ENCODE measurements around the gene NEAT1.

Gene NEAT1

GRCh38 chr11:65489706-65490320 is 67.2 kb downstream of the NEAT1 start:
- TF ChIP-seq GATA2 (IDR thresholded peaks at IDR 0.05; ENCODE audit: low read depth, low read length) (no peak), GATA3 (IDR thresholded peaks at IDR 0.05; ENCODE audit: low read depth, low read length) (no peak)

- no peak for TF ChIP-seq GATA2 (IDR thresholded peaks at IDR 0.05; ENCODE audit: low read depth, low read length)
- no peak for TF ChIP-seq GATA3 (IDR thresholded peaks at IDR 0.05; ENCODE audit: low read depth, low read length)
Observed at GRCh38 chr11:65491163-65491465, 68.5 kb downstream of the NEAT1 start.

- TF ChIP-seq GATA2 (IDR thresholded peaks at IDR 0.05; ENCODE audit: low read depth, low read length) (no peak), GATA3 (IDR thresholded peaks at IDR 0.05; ENCODE audit: low read depth, low read length) (no peak)
Observed at GRCh38 chr11:65491614-65492386, 69.2 kb downstream of the NEAT1 start.

GRCh38 chr11:65492387-65492636 is 69.7 kb downstream of the NEAT1 start:
- TF ChIP-seq GATA3 (IDR thresholded peaks at IDR 0.05; ENCODE audit: low read depth, low read length): no peak
- no peak for TF ChIP-seq GATA2 (IDR thresholded peaks at IDR 0.05; ENCODE audit: low read depth, low read length)

- no peak for TF ChIP-seq GATA3 (IDR thresholded peaks at IDR 0.05; ENCODE audit: low read depth, low read length)
- TF ChIP-seq GATA2 (IDR thresholded peaks at IDR 0.05; ENCODE audit: low read depth, low read length): no peak
Observed at GRCh38 chr11:65492637-65493366, 70.2 kb downstream of the NEAT1 start.

GRCh38 chr11:65493367-65494176 is 71.0 kb downstream of the NEAT1 start:
- TF ChIP-seq GATA2 (IDR thresholded peaks at IDR 0.05; ENCODE audit: low read depth, low read length) (no peak), GATA3 (IDR thresholded peaks at IDR 0.05; ENCODE audit: low read depth, low read length) (no peak)
